Upper lobe of left lung (tissue), 6 donors: ENCODE measurements around the gene AIMP2. TPM values are rescaled to one million over a fixed set of nuclear protein-coding genes. Genes with fewer than 3 reads are reported as not detected.
A peak's percentile ranks its signal among the peaks of the same experiment; 100 is the strongest.

ENCODE experiments used
- ATAC-seq, 2 donors: fragments of 200-7000 bp; cut with Tn5 transposase; one replicate each; pipeline ENCODE4 v1.9.1; 2022; ENCODE audit warnings: mild to moderate bottlenecking in 2 of 2, moderate library complexity in 2 of 2; ENCODE audit not compliant: low FRiP score in 2 of 2
- DNase-seq, 2 donors: peaks; one replicate each; pipeline ENCODE4 v3.0.0-alpha.2; 2019 to 2020
- H3K27ac ChIP-seq, 4 donors: fragments of 200-600 bp; sonication (generic); one replicate each; pipeline ENCODE4 v1.5.1; 2016 to 2019
- H3K27me3 ChIP-seq, 4 donors: fragments of 200-600 bp; sonication (generic); one replicate each; pipeline ENCODE4 v1.5.1; 2017 to 2019
- H3K36me3 ChIP-seq, 4 donors: fragments of 200-600 bp; sonication (generic); one replicate each; pipeline ENCODE4 v1.5.1; 2016 to 2019
- H3K4me1 ChIP-seq, 4 donors: fragments of 200-600 bp; sonication (generic); one replicate each; pipeline ENCODE4 v1.5.1; 2018 to 2019
- H3K4me3 ChIP-seq, 4 donors: fragments of 200-600 bp; sonication (generic); one replicate each; pipeline ENCODE4 v1.5.1; 2017 to 2019; ENCODE audit warnings: mild to moderate bottlenecking in 2 of 4, moderate library complexity in 1 of 4
- H3K9me3 ChIP-seq, 4 donors: fragments of 200-600 bp; sonication (generic); one replicate each; pipeline ENCODE4 v1.5.1; 2018 to 2019
- CTCF ChIP-seq, 6 experiments: fragments of 450-650 bp in 4 of 6; fragments of 200-600 bp in 2 of 6; sonication (generic) in 2 of 6; IDR thresholded peaks; one replicate each; pipeline ENCODE4 v1.5.1; 2016 to 2019; ENCODE audit warnings: antibody characterized with exemption in 6 of 6
- EP300 ChIP-seq, 4 donors: sonication (generic); formaldehyde crosslinking; IDR thresholded peaks; one replicate each; pipeline ENCODE4 v1.5.1; 2017; ENCODE audit warnings: antibody characterized with exemption in 4 of 4, control low read depth in 2 of 4
- POLR2A ChIP-seq, 4 donors: fragments of 450-650 bp; IDR thresholded peaks; one replicate each; pipeline ENCODE4 v1.5.1; 2016 to 2017; ENCODE audit warnings: antibody characterized with exemption in 4 of 4, mild to moderate bottlenecking in 2 of 4
- POLR2AphosphoS5 ChIP-seq, 2 donors: sonication (generic); formaldehyde crosslinking; IDR thresholded peaks; one replicate each; pipeline ENCODE4 v1.5.1; 2017; ENCODE audit warnings: antibody characterized with exemption in 2 of 2
- WGBS, 2 donors: methylation state at CpG; one replicate each; pipeline ENCODE4 v1.1.5; 2017 to 2018; 5-methylcytosine and 5-hydroxymethylcytosine counted together
- total RNA-seq, 6 donors: library from RNA; depleted of rRNA in 4 of 6; stranded (reverse); fragments of >200 nt in 4 of 6; gene quantifications; one replicate each; pipeline versions ENCODE4 v1.1.0 to v1.2.1, GENCODE V29; 2016 to 2021
- donor health status: DM: no; HTN: no; CAD: no; lungs with moderate emphysema.
- donor health status: DM: no; HTN: yes; CAD: no; lungs with severe emphysema.

Gene AIMP2
- total RNA-seq, 6 donors from 2014 or later, result 8.4 to 58.1 (median 25.3) TPM

GRCh38 chr7:6023974-6024435 lies 14.9 kb downstream of the AIMP2 start:
- Histone ChIP-seq H3K9me3 (no peaks in the 10 kb centered on the region), H3K4me3 (no peak overlapping the region), H3K36me3 (peaks cover 35 to 97% (median 80%) of the 10 kb centered on the region in 4 donors), H3K27ac (no peak overlapping the region), H3K27me3 (no peaks in the 10 kb centered on the region), H3K4me1 (peaks cover 7 to 18% (median 15%) of the 10 kb centered on the region in 4 donors)
- no peak for TF ChIP-seq POLR2AphosphoS5 (IDR thresholded peaks at IDR 0.05)
- TF ChIP-seq CTCF (IDR thresholded peaks at IDR 0.05), result no peak
- TF ChIP-seq EP300 (IDR thresholded peaks at IDR 0.05), result no peak
- TF ChIP-seq POLR2A (IDR thresholded peaks at IDR 0.05), result no peak
- DNase-seq, result no peak
- ATAC-seq, result no peak
- WGBS, 2 donors, result 74 to 87% methylated on average over 7 of the region's 7 CpGs

GRCh38 chr7:6026011-6026819 lies 17.1 kb downstream of the AIMP2 start:
- Histone ChIP-seq H3K27ac (peak overlapping the region; percentile 67 to 85 (median 78)), H3K36me3 (peaks cover 28 to 97% (median 62%) of the 10 kb centered on the region in 4 donors), H3K4me3 (peak overlapping the region in 3 of 4 donors; percentile 25 to 42 (median 30)), H3K4me1 (peaks cover 7 to 18% (median 15%) of the 10 kb centered on the region in 4 donors), H3K9me3 (no peaks in the 10 kb centered on the region), H3K27me3 (no peaks in the 10 kb centered on the region)
- no peak for TF ChIP-seq EP300 (IDR thresholded peaks at IDR 0.05)
- TF ChIP-seq CTCF (IDR thresholded peaks at IDR 0.05), result peak in 5 of 6 experiments; percentile 14 to 32 (median 21)
- peak in 1 of 4 donors; percentile 28 for TF ChIP-seq POLR2A (IDR thresholded peaks at IDR 0.05)
- TF ChIP-seq POLR2AphosphoS5 (IDR thresholded peaks at IDR 0.05), result peak in 1 of 2 donors; percentile 29
- WGBS, 2 donors, result 68 to 70% methylated on average over 14 to 19 of the region's 22 CpGs
- peak; percentile 52 to 82 for DNase-seq
- ATAC-seq, result peak; percentile 81 to 94

GRCh38 chr7:6026820-6027311 lies 17.8 kb downstream of the AIMP2 start:
- Histone ChIP-seq H3K9me3 (no peaks in the 10 kb centered on the region), H3K27me3 (no peaks in the 10 kb centered on the region), H3K4me3 (peak overlapping the region in 3 of 4 donors; percentile 25 to 42 (median 30)), H3K36me3 (peaks cover 28 to 95% (median 55%) of the 10 kb centered on the region in 4 donors), H3K4me1 (peaks cover 7 to 18% (median 15%) of the 10 kb centered on the region in 4 donors), H3K27ac (peak overlapping the region; percentile 67 to 85 (median 78))
- 71 to 73% methylated on average over 12 of the region's 12 CpGs for WGBS, 2 donors
- DNase-seq (no peak), ATAC-seq (peak; percentile 77 to 78)
- TF ChIP-seq EP300 (IDR thresholded peaks at IDR 0.05) (no peak), POLR2AphosphoS5 (IDR thresholded peaks at IDR 0.05) (peak in 1 of 2 donors; percentile 43), CTCF (IDR thresholded peaks at IDR 0.05) (peak in 1 of 6 experiments; percentile 2), POLR2A (IDR thresholded peaks at IDR 0.05) (no peak)

- 70 to 94% methylated on average over 1 of the region's 1 CpG for WGBS, 2 donors
- Histone ChIP-seq H3K4me3 (no peak overlapping the region), H3K36me3 (peaks cover 19 to 93% (median 47%) of the 10 kb centered on the region in 4 donors), H3K9me3 (no peaks in the 10 kb centered on the region), H3K27ac (peak overlapping the region in 2 of 4 donors; percentile 67 to 85), H3K27me3 (no peaks in the 10 kb centered on the region), H3K4me1 (peaks cover 7 to 18% (median 15%) of the 10 kb centered on the region in 4 donors)
- peak in 1 of 2 donors; percentile 7 for DNase-seq
- ATAC-seq, result no peak
- no peak for TF ChIP-seq EP300 (IDR thresholded peaks at IDR 0.05)
- TF ChIP-seq CTCF (IDR thresholded peaks at IDR 0.05), result no peak
- TF ChIP-seq POLR2AphosphoS5 (IDR thresholded peaks at IDR 0.05), result no peak
- no peak for TF ChIP-seq POLR2A (IDR thresholded peaks at IDR 0.05)
These were observed 18.8 kb downstream of the AIMP2 start for GRCh38 chr7:6027806-6028365.
